Measurements from ENCODE around the gene CEMIP. TPM values are rescaled to one million over a fixed set of nuclear protein-coding genes. Genes with fewer than 3 reads are reported as not detected.

CEMIP gene
- total and polyA plus RNA-seq, 2 of the 8 experiments (the other 6 are each of a cell fraction or from before 2014, with no cell fraction given): 0.11 to 0.60 TPM

GRCh38 chr15:80773122-80773551 lies 6.0 kb upstream of the CEMIP start:
- Histone ChIP-seq H4K8ac (ENCODE audit: extremely low read depth, insufficient read depth, low read length) (no peak overlapping the region), H3K36me3 (ENCODE audit: control insufficient read depth in 2 of 4, insufficient read depth in 4 of 4, low read length in 3 of 4) (no peaks in the 10 kb centered on the region), H2BK5ac (ENCODE audit: low read depth, low read length) (no peak overlapping the region), H4K91ac (replicated peaks; ENCODE audit: insufficient read length, low read length) (no peak overlapping the region), H3K18ac (ENCODE audit: extremely low read depth, low read length) (no peak overlapping the region), H3K23ac (ENCODE audit: insufficient read length) (no peak overlapping the region), H3K23me2 (ENCODE audit: low read depth, low read length) (no peaks in the 10 kb centered on the region), H3K4me2 (ENCODE audit: insufficient read depth in 1 of 2, low read depth in 2 of 2, low read length in 2 of 2) (no peak overlapping the region), H3K9ac (replicated peaks in 1 of 4; ENCODE audit: extremely low read depth in 1 of 4, low read depth in 3 of 4, low read length in 3 of 4) (no peak overlapping the region), H3K4me3 (ENCODE audit: extremely low read depth in 1 of 4, insufficient read depth in 2 of 4, low read depth in 3 of 4, low read length in 4 of 4) (no peak overlapping the region), H2AFZ (ENCODE audit: low read length) (no peak overlapping the region), H3K79me2 (ENCODE audit: control insufficient read depth in 1 of 2, insufficient read depth in 2 of 2, low read length in 2 of 2) (no peaks in the 10 kb centered on the region), H3K14ac (ENCODE audit: insufficient read length) (no peak overlapping the region), H3K9me3 (ENCODE audit: insufficient read depth in 2 of 2, low read depth in 1 of 2, low read length in 1 of 2) (no peaks in the 10 kb centered on the region), H3K4ac (replicated peaks; ENCODE audit: insufficient read length, low read depth, low read length) (no peak overlapping the region), H4K5ac (ENCODE audit: insufficient read length, low read depth, low read length) (no peak overlapping the region), H4K20me1 (replicated peaks in 1 of 2; ENCODE audit: control insufficient read depth in 1 of 2, insufficient read depth in 2 of 2, low read length in 2 of 2) (no peaks in the 10 kb centered on the region), H2BK12ac (ENCODE audit: low read depth, low read length) (no peak overlapping the region), H2BK15ac (ENCODE audit: low read length) (no peak overlapping the region), H3K79me1 (ENCODE audit: low read depth, low read length) (no peaks in the 10 kb centered on the region), H2AK5ac (ENCODE audit: low read depth, low read length) (no peak overlapping the region), H3K27ac (ENCODE audit: low read depth, low read length) (no peak overlapping the region), H3K27me3 (replicated peaks in 1 of 4; ENCODE audit: control insufficient read depth in 3 of 4, extremely low read depth in 1 of 4, insufficient read depth in 3 of 4, low read length in 3 of 4) (peaks cover 0 to 10% (median 9%) of the 10 kb centered on the region in 4 experiments; a peak in 6 of 7 replicates), H2BK120ac (replicated peaks; ENCODE audit: low read depth, low read length) (no peak overlapping the region), H3K56ac (replicated peaks; ENCODE audit: insufficient read length, low read depth, low read length) (no peak overlapping the region), H3K4me1 (replicated peaks in 1 of 4; ENCODE audit: control insufficient read depth in 3 of 4, insufficient read depth in 4 of 4, low read length in 3 of 4) (no peaks in the 10 kb centered on the region), H2BK20ac (ENCODE audit: low read length) (no peak overlapping the region)
- CTCF ChIA-PET (ENCODE audit: partially characterized antibody): interaction anchor here (0.5 to 8.3 kb wide), 7 partner anchors 62 to 317 kb away, joined by 3 to 133 read pairs (median 5); no protein-coding TSS in a partner anchor
- POLR2A ChIA-PET (ENCODE audit: partially characterized antibody): no interaction called here
- FAIRE-seq (peak; percentile 57), DNase-seq (ENCODE audit: low read depth in 1 of 2, low spot score in 2 of 2) (no peak)
- WGBS, 2 experiments (ENCODE audit: extremely low coverage in 1 of 2, insufficient coverage in 1 of 2, insufficient read length in 1 of 2, insufficient replicate concordance in 2 of 2, low coverage in 1 of 2, low lambda C conversion rate in 2 of 2, missing lambda C conversion rate in 1 of 2): 82% methylated on average over 8 of the region's 8 CpGs; no CpG with 5 or more reads in 1 of the 2 experiments
- TF ChIP-seq CHD1 (IDR thresholded peaks at IDR 0.05; ENCODE audit: low read depth, low read length) (no peak), CTBP2 (IDR thresholded peaks at IDR 0.05; ENCODE audit: borderline replicate concordance, insufficient read depth, insufficient read length, low read length) (no peak), SUZ12 (IDR thresholded peaks at IDR 0.05; ENCODE audit: low read length) (no peak), YY1 (IDR thresholded peaks at IDR 0.05; ENCODE audit: low read depth, low read length) (no peak), RBBP5 (IDR thresholded peaks at IDR 0.05; ENCODE audit: borderline replicate concordance, low read depth, low read length) (no peak), E2F6 (IDR thresholded peaks at IDR 0.05) (no peak), RXRA (IDR thresholded peaks at IDR 0.05; ENCODE audit: insufficient read depth, low read depth, low read length) (no peak), ZNF274 (IDR thresholded peaks at IDR 0.05; ENCODE audit: borderline replicate concordance, extremely low read depth, low read length) (no peak), SP1 (IDR thresholded peaks at IDR 0.05; ENCODE audit: low read depth, low read length) (no peak), NRF1 (IDR thresholded peaks at IDR 0.05; ENCODE audit: low read depth, low read length) (no peak), SRF (IDR thresholded peaks at IDR 0.05; ENCODE audit: low read depth, low read length) (no peak), TEAD4 (IDR thresholded peaks at IDR 0.05; ENCODE audit: low read depth, low read length) (no peak)
